DMS53 treated with DMSO at 0.1 percent for 48 hours (cell line): Measurements from ENCODE around the gene EGFR.

Experiments
- DNase-seq: peaks from one replicate; lab custom pipeline; 2025; ENCODE audit not compliant: unreplicated experiment; lab: John Stamatoyannopoulos, UW

Gene EGFR

DNA sequence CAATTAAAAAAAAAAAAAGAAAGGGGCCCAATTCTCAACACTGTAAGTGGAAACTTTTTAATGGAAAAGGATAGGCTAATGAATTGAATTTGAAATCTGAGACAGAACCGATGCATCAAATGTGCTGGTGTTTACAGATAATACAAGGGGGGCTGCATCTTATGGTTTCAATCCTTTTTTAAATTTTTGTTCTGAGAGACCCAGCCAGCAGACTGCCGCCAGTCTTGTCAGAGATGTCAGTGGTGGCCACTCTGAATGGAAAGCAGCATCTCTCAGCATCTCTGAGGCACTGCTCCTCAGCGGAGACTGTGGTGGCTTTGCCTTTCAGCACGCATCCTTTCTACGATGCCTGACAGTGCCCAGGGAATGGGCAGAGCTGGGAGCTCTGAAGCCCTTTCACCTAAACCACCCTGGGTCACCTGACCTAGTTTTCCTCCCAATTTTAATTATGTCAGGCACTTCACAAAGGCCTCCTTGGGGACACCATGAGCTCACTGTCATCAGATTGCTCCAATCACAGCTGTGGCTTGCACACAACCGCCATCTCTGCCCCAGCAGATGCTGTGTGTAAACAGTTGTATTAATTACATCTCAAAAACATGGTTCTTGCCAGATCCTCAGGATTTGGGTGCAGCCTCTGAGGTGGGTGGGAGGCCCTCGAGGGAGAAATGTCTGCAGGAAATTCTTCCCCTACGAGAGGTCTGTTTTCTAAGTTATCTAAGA, 81.2 kb downstream of the EGFR start:
- no peak for DNase-seq

DNA sequence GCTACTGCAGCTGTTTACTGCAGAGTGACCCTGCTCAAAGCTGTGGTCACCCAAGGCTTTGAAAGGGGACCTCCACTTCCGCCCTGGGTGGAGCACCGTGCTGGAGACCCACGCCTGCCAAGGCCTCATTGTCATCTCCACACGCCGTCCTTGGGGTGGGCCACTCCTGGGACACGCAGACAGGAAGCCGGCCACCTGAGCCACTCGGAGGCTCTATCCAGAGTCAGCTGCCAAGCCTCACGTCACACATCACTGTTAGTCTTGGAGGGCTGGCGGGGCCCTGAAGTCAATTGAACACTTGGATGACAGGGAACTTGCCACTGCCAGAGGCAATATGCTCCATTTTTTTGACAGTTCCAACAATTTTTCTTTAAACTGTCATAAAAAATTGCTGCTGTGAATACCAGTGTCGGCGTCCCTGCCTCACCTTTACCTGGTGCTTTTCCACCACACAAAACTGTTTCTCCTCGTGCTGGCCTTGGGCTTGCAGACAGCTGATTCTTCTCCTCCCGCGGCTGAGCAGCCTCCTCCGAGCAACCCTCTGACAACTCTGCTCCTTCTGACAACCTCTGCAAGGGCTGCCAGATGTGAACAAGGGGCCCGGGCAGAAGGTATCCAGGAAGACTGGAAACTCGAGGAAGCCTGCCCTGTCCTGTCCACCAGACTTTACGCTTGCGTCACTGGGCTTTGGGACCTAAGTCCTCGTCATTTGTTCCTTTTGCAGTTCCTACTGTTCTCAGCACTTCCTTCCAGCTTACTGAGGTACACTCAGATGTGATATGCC, 81.9 kb downstream of the EGFR start:
- no peak for DNase-seq

DNA sequence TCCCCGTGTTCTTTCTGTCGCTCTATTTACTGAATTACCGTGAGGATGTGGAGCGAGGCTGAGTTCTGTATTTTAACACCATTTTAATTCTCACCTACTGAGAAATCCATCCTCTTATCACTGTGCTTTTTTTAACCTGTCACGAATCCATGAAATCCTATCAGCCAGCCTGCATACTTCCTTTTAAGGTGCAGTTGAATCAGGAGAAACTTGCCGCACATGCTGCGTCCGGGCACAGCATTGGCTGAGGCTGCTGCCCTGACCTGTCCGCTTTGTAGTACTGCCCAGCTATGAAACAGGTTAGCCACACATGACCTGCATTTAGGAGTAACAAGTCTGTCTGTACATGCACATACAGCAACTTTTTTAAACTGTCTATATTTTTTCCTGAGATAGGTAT, 82.5 kb downstream of the EGFR start:
- no peak for DNase-seq

DNA sequence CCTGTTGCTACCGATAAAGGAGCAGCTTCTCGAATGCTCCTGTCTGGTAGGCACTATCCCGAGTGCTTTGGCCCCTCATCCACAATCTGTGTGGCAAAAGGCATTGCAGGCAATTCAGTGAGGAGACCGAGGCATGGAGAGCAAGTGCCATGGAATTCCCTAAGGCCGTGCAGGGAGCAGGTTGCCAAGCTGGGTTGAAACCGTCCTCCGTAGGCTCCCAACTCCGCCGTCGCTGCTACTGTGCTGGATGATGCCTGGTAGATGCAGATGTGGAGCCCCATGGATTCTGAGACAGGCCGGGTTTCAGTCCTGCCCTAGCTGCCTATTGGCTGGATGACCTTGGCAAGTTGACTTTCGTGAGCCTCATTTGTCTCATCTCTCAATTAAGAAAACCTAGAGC, 85.3 kb downstream of the EGFR start:
- no peak for DNase-seq

- no peak for DNase-seq
These were observed 86.1 kb downstream of the EGFR start for GRCh38 chr7:55104712-55105433.

GRCh38 chr7:55105952-55106351, 87.1 kb downstream of the EGFR start:
- DNase-seq: no peak

DNA sequence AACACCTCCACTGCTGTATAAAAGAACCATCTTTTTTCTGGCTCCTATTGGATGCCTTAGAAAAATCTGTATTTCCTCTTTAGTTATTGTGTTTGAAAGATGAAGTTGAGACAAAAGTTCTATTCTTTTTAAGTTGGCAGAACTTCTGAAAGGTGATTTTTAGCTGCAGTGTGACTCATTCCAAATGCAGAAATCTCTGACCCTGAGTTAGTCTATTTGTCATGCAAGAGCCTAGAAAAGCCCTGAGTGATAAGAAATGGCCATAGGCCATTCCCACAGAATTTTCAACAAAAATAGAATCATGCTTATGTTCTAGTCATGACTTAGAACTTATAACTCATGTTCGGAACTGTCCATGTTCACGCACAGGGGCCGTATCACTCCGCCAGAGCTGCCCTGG, 89.1 kb downstream of the EGFR start:
- DNase-seq: no peak

DNA sequence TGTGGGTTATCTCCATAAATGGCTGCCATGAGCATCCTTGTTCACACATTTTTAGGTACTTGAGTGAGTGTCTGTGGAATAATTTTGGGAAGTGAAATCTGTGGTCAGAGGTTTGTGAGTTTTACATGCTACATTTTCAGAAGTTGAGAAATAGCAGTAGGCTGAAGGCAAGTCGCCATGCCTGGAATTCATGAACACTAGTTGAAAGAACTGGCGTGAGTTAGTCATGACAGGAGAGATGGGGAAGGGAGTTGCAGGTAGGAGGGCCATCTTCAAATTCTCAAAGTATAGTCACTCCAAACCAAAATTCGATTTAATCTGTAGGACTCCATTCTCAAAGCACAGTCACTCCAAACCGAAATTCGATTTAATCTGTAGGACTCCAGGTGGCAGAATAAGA, 89.6 kb downstream of the EGFR start:
- DNase-seq: no peak

DNA sequence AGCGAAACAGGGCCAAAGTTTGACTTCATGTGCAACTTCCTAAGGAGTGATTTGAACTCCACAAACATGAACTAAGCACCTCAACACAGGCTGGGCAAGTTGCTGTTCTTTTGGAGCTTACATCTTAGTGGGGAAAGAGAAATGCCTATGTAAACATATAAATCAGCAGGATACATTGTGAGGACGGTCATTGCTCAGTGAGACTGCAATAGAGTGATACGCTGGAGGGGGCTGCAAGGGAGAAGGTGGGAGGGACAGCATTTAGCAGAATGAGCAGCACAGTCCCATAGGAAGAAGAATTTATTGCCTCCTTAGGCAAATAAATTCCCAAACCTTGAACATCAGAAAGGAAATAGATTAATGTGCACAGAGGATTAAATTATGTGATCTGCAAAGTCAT, 90.0 kb downstream of the EGFR start:
- DNase-seq: no peak

DNA sequence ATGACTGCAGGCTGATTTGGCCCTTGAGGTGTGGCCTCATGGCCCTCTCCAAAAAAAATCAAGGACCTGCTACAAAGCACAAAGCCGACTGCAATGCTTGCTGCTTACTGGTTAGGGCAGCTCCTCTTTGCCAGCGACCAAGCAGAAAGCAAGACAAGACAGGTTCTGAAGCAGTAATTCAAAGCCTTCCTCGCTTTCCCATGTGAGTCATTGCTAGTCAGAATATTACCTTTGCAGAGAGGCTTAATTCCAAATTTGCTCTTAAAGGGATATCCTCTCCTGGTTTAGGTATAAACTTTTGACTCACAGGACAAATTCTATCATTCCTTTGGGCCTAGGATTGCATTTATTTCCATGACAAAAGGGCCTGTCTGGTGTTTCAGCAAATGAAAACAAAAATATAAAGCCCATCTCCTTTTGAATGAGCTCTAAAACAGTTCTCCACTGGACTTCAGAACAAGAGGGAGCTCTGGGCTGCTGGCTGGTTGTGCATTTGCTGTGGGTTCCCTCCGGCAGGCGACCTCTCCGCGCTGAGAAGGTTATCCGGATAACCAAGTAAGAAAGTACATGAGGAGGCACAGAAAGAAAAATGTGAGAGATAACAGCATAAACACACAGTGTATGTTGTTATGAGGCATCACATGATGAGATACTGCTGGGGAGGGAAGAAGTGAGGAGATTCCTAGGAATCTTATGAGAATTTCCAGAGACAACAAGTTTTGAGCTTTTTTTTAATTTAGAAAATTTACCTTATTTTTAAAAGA, 90.8 kb downstream of the EGFR start:
- no peak for DNase-seq

GRCh38 chr7:55110282-55110992, 91.6 kb downstream of the EGFR start:
- no peak for DNase-seq

DNA sequence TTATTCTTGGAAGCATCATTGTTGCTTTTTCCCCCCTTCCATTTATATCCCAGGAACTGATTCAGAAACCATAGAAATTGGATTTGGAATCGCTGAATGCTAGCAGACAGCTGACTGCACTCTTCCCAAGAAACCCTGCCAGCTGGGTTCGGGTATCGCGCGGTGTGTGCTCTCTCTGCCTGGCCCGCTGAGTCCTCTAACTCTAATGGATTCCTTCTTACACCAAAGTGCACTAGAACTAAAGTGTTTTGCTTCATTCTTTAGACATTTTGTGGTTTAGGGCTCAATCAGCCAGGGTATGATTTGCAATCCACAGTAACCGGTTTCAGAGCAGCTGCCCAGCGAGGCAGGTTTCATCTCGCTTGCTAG, 92.2 kb downstream of the EGFR start:
- DNase-seq: no peak

DNA sequence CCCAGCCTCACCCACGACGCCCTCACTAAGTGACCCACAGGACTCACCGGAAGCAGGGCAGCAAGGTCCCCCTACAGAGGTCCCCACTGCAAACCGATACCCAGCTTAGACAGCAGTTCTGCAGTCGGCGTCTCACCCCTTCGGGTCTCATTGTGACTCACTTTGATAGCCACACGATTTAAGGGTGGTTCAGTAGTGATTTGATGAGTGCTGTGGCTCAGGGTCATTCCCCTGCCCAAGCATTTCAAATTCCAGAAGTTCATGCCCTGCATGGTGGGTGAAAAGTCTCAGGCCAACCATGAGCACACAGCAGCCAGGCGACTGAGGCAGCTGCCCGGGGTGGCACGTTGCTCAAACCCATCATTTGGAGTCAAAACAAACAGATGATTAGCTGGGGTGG, 93.2 kb downstream of the EGFR start:
- DNase-seq: no peak

DNA sequence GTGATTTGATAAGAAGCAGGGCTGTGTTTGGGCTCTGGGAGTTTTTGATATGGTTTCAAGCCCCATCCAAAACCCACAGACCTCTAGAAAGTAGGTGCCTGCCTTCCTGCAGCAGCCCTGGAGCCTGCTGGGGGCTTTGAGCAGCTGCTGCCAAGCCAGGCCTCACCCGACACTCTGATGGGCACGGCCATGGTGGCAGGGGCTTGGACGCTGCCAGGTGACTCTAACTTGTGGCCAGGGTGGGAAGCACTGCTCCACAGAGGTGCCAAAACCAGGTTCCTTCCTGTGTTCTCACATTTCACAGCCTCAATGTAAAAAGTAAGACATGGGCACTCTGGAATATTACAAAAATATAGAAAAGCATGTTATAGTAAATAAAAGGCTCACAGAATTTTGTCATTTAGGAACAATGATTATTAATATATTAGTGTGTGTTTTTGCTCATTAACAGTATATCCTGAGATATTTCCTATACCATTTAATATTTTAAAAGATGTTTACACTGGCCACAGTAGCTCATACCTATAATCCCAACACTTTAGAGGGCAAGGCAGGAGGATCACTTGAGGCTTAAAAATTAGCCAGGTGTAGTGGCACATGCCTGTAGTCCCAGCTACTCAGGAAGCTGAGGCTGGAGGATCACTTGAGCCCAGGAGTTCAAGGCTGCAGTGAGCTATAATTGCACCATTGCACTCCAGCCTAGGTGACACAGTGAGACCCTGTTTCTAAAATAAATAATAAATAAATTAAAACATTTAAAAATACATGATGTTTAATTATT, 95.1 kb downstream of the EGFR start:
- no peak for DNase-seq

DNA sequence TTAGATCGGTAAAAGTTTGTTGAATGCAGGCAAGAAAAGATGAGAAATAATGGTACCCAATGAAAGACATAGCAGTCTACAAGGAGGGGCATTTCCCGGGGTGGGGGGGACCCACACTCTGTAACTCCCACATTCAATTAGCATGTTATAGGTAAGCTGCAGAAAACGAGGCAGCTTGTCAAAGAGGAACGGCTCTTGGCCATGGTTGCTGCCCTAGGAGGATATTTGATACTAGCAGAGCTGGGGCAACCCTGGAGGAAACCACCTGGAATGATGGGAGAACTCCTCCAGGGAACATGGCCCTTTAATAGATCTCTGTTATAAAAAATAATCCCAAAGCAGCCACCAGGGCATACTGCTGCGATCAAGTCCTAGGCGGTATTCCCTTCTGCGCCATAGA, 98.5 kb downstream of the EGFR start:
- no peak for DNase-seq

DNA sequence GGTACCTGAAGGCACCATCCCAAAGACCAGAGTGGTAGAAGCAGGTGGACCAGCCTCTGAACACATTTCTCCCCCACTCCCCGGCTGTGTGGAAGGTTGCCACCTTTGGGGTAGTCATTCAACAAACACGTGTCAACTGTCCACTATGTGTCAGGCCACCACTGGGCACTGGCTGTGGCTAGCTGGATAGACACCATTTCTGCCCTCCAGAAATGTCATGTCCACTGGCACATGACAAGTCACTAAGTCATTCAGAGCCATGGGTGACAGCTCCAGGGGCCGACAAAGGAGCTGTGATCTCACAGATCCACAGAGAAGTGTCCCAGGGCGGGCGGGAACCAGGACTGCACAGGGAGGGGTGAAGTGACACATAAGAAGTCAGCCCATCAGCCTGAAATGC, 99.6 kb downstream of the EGFR start:
- DNase-seq: no peak

DNA sequence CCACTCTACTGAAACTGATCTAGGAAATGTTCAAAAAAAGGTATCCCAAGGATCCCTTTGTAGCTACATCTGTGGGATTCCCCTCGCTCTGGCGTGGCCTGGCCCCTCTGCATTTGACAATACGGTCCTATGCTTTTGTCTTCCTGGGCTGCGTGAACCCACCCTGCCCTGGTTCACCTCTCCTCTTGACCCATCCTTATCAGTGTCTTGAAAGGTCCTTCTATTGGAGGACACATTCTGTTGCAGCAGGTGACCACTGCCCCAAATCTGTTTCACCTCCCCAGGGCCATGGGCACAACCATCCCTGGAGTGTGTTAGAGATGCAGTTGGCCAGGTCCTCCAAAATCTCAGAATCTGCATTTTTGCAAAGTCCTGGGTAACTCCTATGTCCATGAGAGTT, 100.8 kb downstream of the EGFR start:
- no peak for DNase-seq

GRCh38 chr7:55120074-55120473, 101.3 kb downstream of the EGFR start:
- no peak for DNase-seq

DNA sequence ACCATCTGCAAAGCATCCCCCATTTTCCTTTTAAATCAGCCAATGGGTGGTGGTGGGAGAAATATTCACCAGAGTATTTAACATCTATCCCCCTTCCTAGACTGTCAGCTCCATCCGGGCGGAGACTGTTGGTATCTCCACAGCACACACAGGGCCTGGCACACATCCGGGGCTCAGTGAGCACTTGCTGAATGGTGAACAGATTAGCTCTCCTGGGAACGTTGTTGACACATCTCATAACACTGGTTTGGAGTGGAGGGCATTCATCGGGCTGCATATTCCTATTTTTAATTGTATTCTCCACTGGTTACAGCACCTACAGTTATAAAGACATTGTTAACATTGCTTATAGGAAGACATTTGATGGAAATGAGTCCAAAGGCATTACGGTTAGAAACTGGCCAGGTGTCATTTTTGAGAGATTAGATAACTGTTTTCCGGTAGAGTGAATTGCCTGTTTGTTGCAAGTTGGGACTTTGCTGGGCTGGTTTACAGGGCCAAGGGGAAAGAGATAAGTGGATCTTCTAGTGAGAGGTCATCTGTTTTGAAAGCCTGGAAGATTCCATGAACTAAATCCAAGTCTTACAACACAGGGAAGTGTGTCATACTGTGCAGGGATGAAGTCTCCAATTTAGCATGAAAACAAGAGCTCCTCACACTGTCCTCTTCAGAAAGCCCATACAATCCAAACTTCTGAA, 101.8 kb downstream of the EGFR start:
- no peak for DNase-seq
